ENCODE results near the gene RAP1B.
A peak's percentile ranks its signal among the peaks of the same experiment; 100 is the strongest.

RAP1B gene

GRCh38 chr12:68591734-68592418 is 18.8 kb upstream of the RAP1B start:
- Histone ChIP-seq H3K9me3 (replicated peaks; ENCODE audit: insufficient read depth, low read length) (no peaks in the 10 kb centered on the region; the same call in 1 of the 2 replicates), H3K79me2 (ENCODE audit: low read length) (no peaks in the 10 kb centered on the region), H3K4me3 (ENCODE audit: low read length) (peak overlapping the region; percentile 19; the same call in 1 of the 2 replicates), H3F3A (ENCODE audit: insufficient read depth, low read length) (peaks cover 13% of the 10 kb centered on the region; the same call in 1 of the 2 replicates), H3K27me3 (replicated peaks; ENCODE audit: insufficient read depth, low read length) (no peaks in the 10 kb centered on the region), H3K9me2 (replicated peaks; ENCODE audit: insufficient read depth, low read length) (no peaks in the 10 kb centered on the region), H3K4me2 (ENCODE audit: low read depth, low read length) (peak overlapping the region; percentile 50), H3K9ac (ENCODE audit: low read length) (0 out of 2 replicates have a peak overlapping the region, but pooled peaks have one; percentile 1), H3K27ac (ENCODE audit: low read length) (peak overlapping the region; percentile 51; the same call in 1 of the 2 replicates), H4K20me1 (ENCODE audit: insufficient read depth, low read length) (no peaks in the 10 kb centered on the region), H3K36me3 (replicated peaks; ENCODE audit: insufficient read depth, low read length) (no peaks in the 10 kb centered on the region), H2AFZ (ENCODE audit: low read length) (peak overlapping the region; percentile 2), H3K4me1 (ENCODE audit: low read length) (peaks cover 22% of the 10 kb centered on the region)
- peak; percentile 80 for DNase-seq
- TF ChIP-seq EZH2phosphoT487 (IDR thresholded peaks at IDR 0.05; ENCODE audit: low read length) (no peak), CTCF (IDR thresholded peaks at IDR 0.05; ENCODE audit: low read length) (no peak), EZH2 (optimal IDR thresholded peaks at IDR 0.05; ENCODE audit: low read depth, low read length) (no peak)

GRCh38 chr12:68595241-68595640 is 15.5 kb upstream of the RAP1B start:
- Histone ChIP-seq H3K27ac (ENCODE audit: low read length) (no peak overlapping the region), H3F3A (ENCODE audit: insufficient read depth, low read length) (peaks cover 13% of the 10 kb centered on the region; the same call in 1 of the 2 replicates), H2AFZ (ENCODE audit: low read length) (no peak overlapping the region), H3K4me3 (ENCODE audit: low read length) (no peak overlapping the region), H3K4me2 (ENCODE audit: low read depth, low read length) (no peak overlapping the region), H3K9me3 (replicated peaks; ENCODE audit: insufficient read depth, low read length) (no peaks in the 10 kb centered on the region), H3K4me1 (ENCODE audit: low read length) (peaks cover 22% of the 10 kb centered on the region), H3K36me3 (replicated peaks; ENCODE audit: insufficient read depth, low read length) (no peaks in the 10 kb centered on the region), H4K20me1 (ENCODE audit: insufficient read depth, low read length) (no peaks in the 10 kb centered on the region), H3K79me2 (ENCODE audit: low read length) (no peaks in the 10 kb centered on the region), H3K9me2 (replicated peaks; ENCODE audit: insufficient read depth, low read length) (no peaks in the 10 kb centered on the region), H3K9ac (ENCODE audit: low read length) (no peak overlapping the region), H3K27me3 (replicated peaks; ENCODE audit: insufficient read depth, low read length) (no peaks in the 10 kb centered on the region)
- DNase-seq = no peak
- TF ChIP-seq EZH2phosphoT487 (IDR thresholded peaks at IDR 0.05; ENCODE audit: low read length) = no peak
- TF ChIP-seq CTCF (IDR thresholded peaks at IDR 0.05; ENCODE audit: low read length) = no peak
- no peak for TF ChIP-seq EZH2 (optimal IDR thresholded peaks at IDR 0.05; ENCODE audit: low read depth, low read length)

GRCh38 chr12:68601767-68602166 is 8.9 kb upstream of the RAP1B start:
- Histone ChIP-seq H3K9ac (ENCODE audit: low read length) (no peak overlapping the region), H2AFZ (ENCODE audit: low read length) (no peak overlapping the region), H3K79me2 (ENCODE audit: low read length) (no peaks in the 10 kb centered on the region), H3K4me2 (ENCODE audit: low read depth, low read length) (no peak overlapping the region), H3K9me2 (replicated peaks; ENCODE audit: insufficient read depth, low read length) (no peaks in the 10 kb centered on the region), H3K4me3 (ENCODE audit: low read length) (no peak overlapping the region), H3K4me1 (ENCODE audit: low read length) (no peaks in the 10 kb centered on the region), H3K27me3 (replicated peaks; ENCODE audit: insufficient read depth, low read length) (no peaks in the 10 kb centered on the region), H3K36me3 (replicated peaks; ENCODE audit: insufficient read depth, low read length) (no peaks in the 10 kb centered on the region), H4K20me1 (ENCODE audit: insufficient read depth, low read length) (no peaks in the 10 kb centered on the region), H3K9me3 (replicated peaks; ENCODE audit: insufficient read depth, low read length) (no peaks in the 10 kb centered on the region), H3F3A (ENCODE audit: insufficient read depth, low read length) (no peaks in the 10 kb centered on the region), H3K27ac (ENCODE audit: low read length) (no peak overlapping the region)
- DNase-seq = no peak
- TF ChIP-seq EZH2phosphoT487 (IDR thresholded peaks at IDR 0.05; ENCODE audit: low read length) = no peak
- TF ChIP-seq CTCF (IDR thresholded peaks at IDR 0.05; ENCODE audit: low read length) = no peak
- TF ChIP-seq EZH2 (optimal IDR thresholded peaks at IDR 0.05; ENCODE audit: low read depth, low read length) = no peak

Measured in MM.1S (cell line).